NT2/D1 (cell line): ENCODE measurements around the gene C4orf50.

Source experiments
- SUZ12 ChIP-seq: IDR thresholded peaks from 2 replicates; pipeline ENCODE4 v1.6.1; 2011; ENCODE audit not compliant: insufficient read length, insufficient read depth; ENCODE audit errors: extremely low read depth
- YY1 ChIP-seq: IDR thresholded peaks from 2 replicates; pipeline ENCODE4 v1.6.1; 2011; ENCODE audit not compliant: insufficient read length, insufficient read depth
- ZNF274 ChIP-seq: IDR thresholded peaks from 2 replicates; pipeline ENCODE4 v1.6.1; 2011; ENCODE audit warnings: mild to moderate bottlenecking, low read depth, low read length

DNA sequence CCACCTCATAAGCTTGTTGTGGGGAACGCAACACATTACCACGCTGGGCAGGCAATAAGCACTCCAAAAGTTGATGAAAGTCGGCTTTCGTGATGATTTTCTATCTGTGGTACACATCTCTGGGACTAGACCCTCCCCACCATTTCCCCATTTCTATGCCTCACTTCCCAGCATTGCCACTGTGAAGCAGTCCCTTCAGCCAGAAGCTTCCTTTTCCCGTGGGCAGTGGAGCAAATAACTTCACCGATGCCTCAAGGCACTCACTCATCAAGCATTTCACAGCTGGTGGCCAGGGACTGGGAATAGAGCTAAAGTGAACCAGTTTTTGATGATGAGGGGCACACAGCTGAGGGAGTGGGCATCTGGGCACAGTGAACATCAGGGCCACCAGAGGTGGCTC is 18.9 kb downstream of the C4orf50 start:
- TF ChIP-seq YY1: no peak
- TF ChIP-seq SUZ12: no peak
- no peak for TF ChIP-seq ZNF274
